Measurements from ENCODE around the gene MAX. TPM values are rescaled to one million over a fixed set of nuclear protein-coding genes. Genes with fewer than 3 reads are reported as not detected.

The MAX gene
- total RNA-seq, 3 donors from 2014 or later: 129 to 153 (median 147) TPM

GRCh38 chr14:65028937-65029336, 73.4 kb downstream of the MAX start:
- no peaks in the 10 kb centered on the region for H3K9me3 ChIP-seq
- no peaks in the 10 kb centered on the region for H3K36me3 ChIP-seq (ENCODE audit: low read depth)
- intact Hi-C loops (cut with DNase I, micrococcal nuclease): no loop called here

GRCh38 chr14:65027127-65027799, 75.1 kb downstream of the MAX start:
- peaks cover 6% of the 10 kb centered on the region for H3K4me1 ChIP-seq (ENCODE audit: low read depth)
- no peaks in the 10 kb centered on the region for H3K36me3 ChIP-seq (ENCODE audit: low read depth)
- ATAC-seq: no peak
- no peaks in the 10 kb centered on the region for H3K9me3 ChIP-seq
- intact Hi-C loops (cut with DNase I, micrococcal nuclease): no loop called here
- no peak overlapping the region for H3K4me3 ChIP-seq
- TF ChIP-seq, protein P1, sequence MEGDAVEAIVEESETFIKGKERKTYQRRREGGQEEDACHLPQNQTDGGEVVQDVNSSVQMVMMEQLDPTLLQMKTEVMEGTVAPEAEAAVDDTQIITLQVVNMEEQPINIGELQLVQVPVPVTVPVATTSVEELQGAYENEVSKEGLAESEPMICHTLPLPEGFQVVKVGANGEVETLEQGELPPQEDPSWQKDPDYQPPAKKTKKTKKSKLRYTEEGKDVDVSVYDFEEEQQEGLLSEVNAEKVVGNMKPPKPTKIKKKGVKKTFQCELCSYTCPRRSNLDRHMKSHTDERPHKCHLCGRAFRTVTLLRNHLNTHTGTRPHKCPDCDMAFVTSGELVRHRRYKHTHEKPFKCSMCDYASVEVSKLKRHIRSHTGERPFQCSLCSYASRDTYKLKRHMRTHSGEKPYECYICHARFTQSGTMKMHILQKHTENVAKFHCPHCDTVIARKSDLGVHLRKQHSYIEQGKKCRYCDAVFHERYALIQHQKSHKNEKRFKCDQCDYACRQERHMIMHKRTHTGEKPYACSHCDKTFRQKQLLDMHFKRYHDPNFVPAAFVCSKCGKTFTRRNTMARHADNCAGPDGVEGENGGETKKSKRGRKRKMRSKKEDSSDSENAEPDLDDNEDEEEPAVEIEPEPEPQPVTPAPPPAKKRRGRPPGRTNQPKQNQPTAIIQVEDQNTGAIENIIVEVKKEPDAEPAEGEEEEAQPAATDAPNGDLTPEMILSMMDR (IDR thresholded peaks at IDR 0.05): no peak
- DNase-seq: no peak

More at GRCh38 chr14:65028937-65029336, 73.4 kb downstream of the MAX start:
- ATAC-seq: peak; percentile 31
- Histone ChIP-seq H3K4me1 (ENCODE audit: low read depth) (peaks cover 6% of the 10 kb centered on the region), H3K4me3 (no peak overlapping the region)
- TF ChIP-seq, protein P1 (IDR thresholded peaks at IDR 0.05): no peak
- DNase-seq: no peak

- Histone ChIP-seq H3K4me3 (no peak overlapping the region), H3K9me3 (no peaks in the 10 kb centered on the region), H3K36me3 (ENCODE audit: low read depth) (no peaks in the 10 kb centered on the region), H3K4me1 (ENCODE audit: low read depth) (peaks cover 6% of the 10 kb centered on the region)
- TF ChIP-seq, protein P1 (IDR thresholded peaks at IDR 0.05): no peak
- intact Hi-C loops (cut with DNase I, micrococcal nuclease): no loop called here
- no peak for ATAC-seq
- DNase-seq: no peak
Observed at GRCh38 chr14:65026526-65026925, 75.8 kb downstream of the MAX start.

DNA sequence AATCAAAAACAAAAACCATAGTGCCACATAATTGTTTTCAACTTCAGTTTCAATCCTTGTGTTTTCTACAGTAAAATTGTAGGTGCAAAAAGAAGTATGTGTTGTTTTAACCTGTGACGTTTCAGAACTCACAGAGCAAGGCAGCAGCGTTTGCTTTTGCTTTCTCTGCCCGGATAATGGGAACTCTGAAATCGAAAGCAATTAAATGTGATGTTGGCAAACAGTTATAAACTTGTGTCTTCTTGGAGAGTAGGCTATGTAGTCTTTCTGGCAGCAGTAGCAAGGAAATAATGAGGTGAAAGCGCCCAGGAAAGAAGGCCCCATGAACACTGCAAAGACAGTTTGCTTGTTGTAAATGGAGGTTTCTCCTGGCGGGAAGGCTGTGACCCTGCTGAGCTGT, 76.5 kb downstream of the MAX start:
- Histone ChIP-seq H3K4me3 (no peak overlapping the region), H3K36me3 (ENCODE audit: low read depth) (no peaks in the 10 kb centered on the region), H3K9me3 (no peaks in the 10 kb centered on the region), H3K4me1 (ENCODE audit: low read depth) (peaks cover 6% of the 10 kb centered on the region)
- intact Hi-C loops (cut with DNase I, micrococcal nuclease): no loop called here
- TF ChIP-seq, protein P1 (IDR thresholded peaks at IDR 0.05): no peak
- ATAC-seq (peak; percentile 91), DNase-seq (peak in 1 of 3 donors; percentile 30)

Small RNA genes lying within 50 kb of the gene (microRNA-seq; reads per million reads assigned to microRNA genes)
- not detected for gene MIR4706

Other genes with a start within 250 kb of the MAX start
- 1 to 10 TPM in 1 of 3 donors, under 1 TPM in 2; 0.35 to 1.4 (median 0.51) TPM for gene SPTB, start 222.6 kb downstream of the MAX start, total RNA-seq
- gene CHURC1, start 188.1 kb downstream of the MAX start, total RNA-seq: 10 to 100 TPM; 52.4 to 66.5 (median 65.4) TPM
- 100 to 1,000 TPM; 171 to 590 (median 288) TPM for gene GPX2, start 159.8 kb downstream of the MAX start, total RNA-seq
- 10 to 100 TPM; 21.2 to 46.1 (median 24.0) TPM for gene RAB15, start 130.2 kb downstream of the MAX start, total RNA-seq
- 10 to 100 TPM; 14.5 to 18.3 (median 14.5) TPM for gene FNTB, start 115.6 kb downstream of the MAX start, total RNA-seq